IMR-90 (cell line): ENCODE measurements around the gene FRMD5. TPM values are rescaled to one million over a fixed set of nuclear protein-coding genes. Genes with fewer than 3 reads are reported as not detected.

ENCODE experiments used
- ATAC-seq: fragments of 200-7000 bp; cut with Tn5 transposase; 2 replicates; pipeline ENCODE4 v1.9.1; 2020; ENCODE audit warnings: low read depth, mild to moderate bottlenecking, moderate library complexity
- BruUV-seq: library from RNA; stranded (reverse); fragments of 400-500 nt; replicated peaks from 2 replicates; lab custom pipeline; 2021; lab: Mats Ljungman, UMichigan
- CTCF ChIA-PET: fragments of 300-600 bp; formaldehyde crosslinking; extraction: SDS; loops from one replicate; lab custom pipeline; 2021; ENCODE audit warnings: antibody characterized with exemption; lab: Yijun Ruan, JAX
- POLR2A ChIA-PET: fragments of 300-600 bp; sonication (Branson Sonifier 250); formaldehyde crosslinking; loops from one replicate; lab custom pipeline; 2022; ENCODE audit warnings: antibody characterized with exemption; ENCODE audit not compliant: unreplicated experiment; lab: Charles Lee
- DNase-seq: peaks from one replicate; pipeline ENCODE4 v3.0.0; 2013
- H2AFZ ChIP-seq: replicated peaks from 2 replicates; pipeline ENCODE3; 2013; ENCODE audit warnings: low read length, mild to moderate bottlenecking; ENCODE audit not compliant: poor library complexity
- H2AK5ac ChIP-seq: 2 replicates; pipeline ENCODE4 v1.6.1; 2013; ENCODE audit warnings: low read depth, low read length, inconsistent platforms
- H2AK9ac ChIP-seq: replicated peaks from 2 replicates; pipeline ENCODE3; 2013; ENCODE audit warnings: mild to moderate bottlenecking, low read depth, low read length, moderate library complexity; ENCODE audit not compliant: poor library complexity
- H2BK120ac ChIP-seq: 2 replicates; pipeline ENCODE4 v1.6.1; 2013; ENCODE audit warnings: low read depth, low read length, inconsistent platforms
- H2BK15ac ChIP-seq: 3 replicates; pipeline ENCODE4 v1.6.1; 2013; ENCODE audit warnings: low read depth, low read length, inconsistent platforms
- H2BK20ac ChIP-seq: 2 replicates; pipeline ENCODE4 v1.6.1; 2013; ENCODE audit warnings: low read depth, mild to moderate bottlenecking, inconsistent platforms, low read length, moderate library complexity
- H2BK5ac ChIP-seq: 2 replicates; pipeline ENCODE4 v1.6.1; 2013; ENCODE audit warnings: mild to moderate bottlenecking, low read depth, low read length, inconsistent platforms; ENCODE audit not compliant: poor library complexity, severe bottlenecking
- H3K14ac ChIP-seq: replicated peaks from 2 replicates; pipeline ENCODE4 v1.6.1; 2013; ENCODE audit warnings: low read depth, low read length, inconsistent platforms
- H3K18ac ChIP-seq: 2 replicates; pipeline ENCODE4 v1.6.1; 2013; ENCODE audit warnings: low read depth, low read length, control low read depth
- H3K23ac ChIP-seq: 2 replicates; pipeline ENCODE4 v1.6.1; 2013; ENCODE audit warnings: low read depth, low read length, inconsistent platforms
- H3K27ac ChIP-seq: 2 replicates; pipeline ENCODE4 v1.5.1; 2013; ENCODE audit warnings: mild to moderate bottlenecking, control low read depth, low read length; ENCODE audit not compliant: insufficient read depth
- H3K27me3 ChIP-seq: 2 replicates; pipeline ENCODE4 v1.6.1; 2013; ENCODE audit warnings: low read length; ENCODE audit not compliant: control insufficient read depth, insufficient read depth
- H3K36me3 ChIP-seq: 2 replicates; pipeline ENCODE4 v1.6.1; 2013; ENCODE audit warnings: low read length, mixed read lengths; ENCODE audit not compliant: control insufficient read depth, insufficient read depth
- H3K4ac ChIP-seq: 2 replicates; pipeline ENCODE4 v1.6.1; 2013; ENCODE audit warnings: low read depth, low read length, inconsistent platforms
- H3K4me1 ChIP-seq: 2 replicates; pipeline ENCODE4 v1.6.1; 2013; ENCODE audit warnings: low read length, mixed read lengths; ENCODE audit not compliant: control insufficient read depth, insufficient read depth
- H3K4me2 ChIP-seq: 2 replicates; pipeline ENCODE4 v1.6.1; 2013; ENCODE audit warnings: low read depth, mild to moderate bottlenecking, control low read depth, low read length, moderate library complexity
- H3K4me3 ChIP-seq: 2 replicates; pipeline ENCODE4 v1.5.1; 2013; ENCODE audit warnings: low read depth, mild to moderate bottlenecking, control low read depth, low read length, moderate library complexity; ENCODE audit not compliant: insufficient read depth
- H3K56ac ChIP-seq: 2 replicates; pipeline ENCODE4 v1.6.1; 2013; ENCODE audit warnings: low read length, inconsistent platforms; ENCODE audit not compliant: insufficient read depth; ENCODE audit errors: extremely low read depth
- H3K79me1 ChIP-seq, 2 experiments: 2 replicates each; pipeline ENCODE4 v1.6.1; 2013; ENCODE audit warnings: low read length in 2 of 2, inconsistent platforms in 1 of 2, low read depth in 1 of 2
- H3K9ac ChIP-seq: 2 replicates; pipeline ENCODE4 v1.6.1; 2013; ENCODE audit warnings: low read depth, low read length, control low read depth
- H3K9me1 ChIP-seq: 2 replicates; pipeline ENCODE4 v1.6.1; 2013; ENCODE audit warnings: low read length, inconsistent platforms; ENCODE audit not compliant: insufficient read depth
- H3K9me3 ChIP-seq: 2 replicates; pipeline ENCODE4 v1.6.1; 2013; ENCODE audit warnings: low read length; ENCODE audit not compliant: control insufficient read depth, insufficient read depth
- H4K20me1 ChIP-seq: 2 replicates; pipeline ENCODE4 v1.6.1; 2013; ENCODE audit warnings: low read length, inconsistent platforms; ENCODE audit not compliant: insufficient read depth
- H4K5ac ChIP-seq: 2 replicates; pipeline ENCODE4 v1.6.1; 2013; ENCODE audit warnings: mild to moderate bottlenecking, low read depth, low read length, control low read depth
- H4K8ac ChIP-seq, 2 experiments: 2 replicates each; pipeline ENCODE4 v1.6.1; 2013; ENCODE audit warnings: low read depth in 2 of 2, low read length in 2 of 2, control low read depth in 1 of 2, inconsistent platforms in 1 of 2
- H4K91ac ChIP-seq: 2 replicates; pipeline ENCODE4 v1.6.1; 2013; ENCODE audit warnings: low read depth, low read length, inconsistent platforms; ENCODE audit not compliant: insufficient read depth
- CHD1 ChIP-seq: IDR thresholded peaks from 2 replicates; pipeline ENCODE4 v1.6.1; 2012; ENCODE audit warnings: low read depth, low read length, improper control_type of control experiment
- ELK1 ChIP-seq: fragments of 150-350 bp; IDR thresholded peaks from 2 replicates; pipeline ENCODE4 v1.6.1; 2016; ENCODE audit warnings: low read depth, mild to moderate bottlenecking, low read length, moderate library complexity, borderline replicate concordance
- FOS ChIP-seq: fragments of 150-350 bp; IDR thresholded peaks from 2 replicates; pipeline ENCODE4 v1.6.1; 2016; ENCODE audit warnings: low read depth, low read length
- MAFK ChIP-seq: IDR thresholded peaks from 2 replicates; pipeline ENCODE4 v1.6.1; 2012; ENCODE audit warnings: low read depth, low read length, improper control_type of control experiment
- MXI1 ChIP-seq: IDR thresholded peaks from 2 replicates; pipeline ENCODE4 v1.6.1; 2012; ENCODE audit warnings: low read depth, mild to moderate bottlenecking, low read length, moderate library complexity, borderline replicate concordance
- RFX5 ChIP-seq: IDR thresholded peaks from 2 replicates; pipeline ENCODE4 v1.8.0; 2012; ENCODE audit warnings: low read depth, mild to moderate bottlenecking, low read length, moderate library complexity
- USF2 ChIP-seq: fragments of 150-350 bp; IDR thresholded peaks from 2 replicates; pipeline ENCODE4 v1.6.1; 2017; ENCODE audit warnings: mild to moderate bottlenecking, antibody characterized with exemption, low read length, low read depth
- WGBS, 2 experiments: methylation state at CpG; one replicate each; pipeline versions ENCODE4 v1.1.5 to v1.1.7; 2013; ENCODE audit warnings: missing lambda C conversion rate in 2 of 2; ENCODE audit not compliant: insufficient read length in 1 of 2; ENCODE audit errors: extremely low coverage in 2 of 2; 5-methylcytosine and 5-hydroxymethylcytosine counted together
- dilution Hi-C: fragments of 300-500 bp; cut with HindIII; formaldehyde crosslinking; loops from one replicate; pipeline ENCODE4 v1.14.3; 2018; ENCODE audit warnings: low sequenced_read_pairs; ENCODE audit not compliant: unreplicated experiment
- in situ Hi-C: fragments of 300-500 bp; cut with MboI; formaldehyde crosslinking; loops from 3 replicates; pipeline ENCODE4 v1.14.3; 2019; ENCODE audit warnings: low sequenced_read_pairs, inconsistent platforms, mixed read lengths
- intact Hi-C: fragments of 100-400 bp; cut with micrococcal nuclease; formaldehyde crosslinking; loops from 2 replicates; pipeline ENCODE4 v1.10.0; 2022
- polyA plus RNA-seq, 3 experiments: library from polyadenylated mRNA; depleted of rRNA; stranded (reverse); fragments of >200 nt; gene quantifications; 2 replicates each; pipeline ENCODE4 v1.2.3, GENCODE V29; 2012; ENCODE audit warnings: low replicate concordance in 1 of 3
- total RNA-seq: library from RNA; depleted of rRNA; stranded (reverse); fragments of >200 nt; gene quantifications from 2 replicates; pipeline ENCODE4 v1.2.3, GENCODE V29; 2012

Gene FRMD5
- total and polyA plus RNA-seq, 2 of the 4 experiments (the other 2 are of a cell fraction), result 4.1 to 5.4 TPM

GRCh38 chr15:44181410-44181809, 13.7 kb downstream of the FRMD5 start:
- Histone ChIP-seq H4K5ac (no peak overlapping the region), H3K4me3 (no peak overlapping the region), H2AFZ (no peak overlapping the region), H3K9me1 (no peaks in the 10 kb centered on the region), H2AK9ac (no peak overlapping the region), H3K27ac (no peak overlapping the region), H3K36me3 (no peaks in the 10 kb centered on the region), H2BK5ac (no peak overlapping the region), H4K91ac (no peak overlapping the region), H3K18ac (no peak overlapping the region), H3K4me1 (no peaks in the 10 kb centered on the region), H2BK120ac (no peak overlapping the region), H4K8ac (no peak overlapping the region), H3K9ac (no peak overlapping the region), H3K27me3 (no peaks in the 10 kb centered on the region), H3K56ac (no peak overlapping the region), H3K4me2 (no peak overlapping the region), H3K14ac (no peak overlapping the region), H2AK5ac (no peak overlapping the region), H4K20me1 (no peaks in the 10 kb centered on the region), H3K23ac (no peak overlapping the region), H2BK15ac (no peak overlapping the region), H2BK20ac (no peak overlapping the region), H3K9me3 (no peaks in the 10 kb centered on the region), H3K79me1 (peaks cover 0 to 13% of the 10 kb centered on the region in 2 experiments; a peak in 3 of 4 replicates), H3K4ac (no peak overlapping the region)
- BruUV-seq, result no TSS peak
- ChIA-PET CTCF (no interaction called here), POLR2A (no interaction called here)
- in situ Hi-C loops (no loop called here), dilution Hi-C loops (no loop called here), intact Hi-C loops (no loop called here)
- WGBS, 2 experiments, result no CpG with 5 or more reads among the region's 2 CpGs
- TF ChIP-seq ELK1 (no peak), MXI1 (no peak), FOS (no peak), MAFK (no peak), RFX5 (no peak), CHD1 (no peak), USF2 (no peak)
- no peak for DNase-seq
- ATAC-seq, result no peak
